Upper lobe of left lung (tissue), 4 donors: ENCODE results near the gene LZTR1.

Source experiments
- POLR2AphosphoS5 ChIP-seq, 2 donors: sonication (generic); formaldehyde crosslinking; IDR thresholded peaks; one replicate each; pipeline ENCODE4 v1.5.1; 2017; ENCODE audit warnings: antibody characterized with exemption in 2 of 2
- TF ChIP-seq, protein P1 (sequence below), 6 experiments: fragments of 450-650 bp in 4 of 6; fragments of 200-600 bp in 2 of 6; sonication (generic) in 2 of 6; IDR thresholded peaks; one replicate each; pipeline ENCODE4 v1.5.1; 2016 to 2019; ENCODE audit warnings: antibody characterized with exemption in 6 of 6

DNA sequence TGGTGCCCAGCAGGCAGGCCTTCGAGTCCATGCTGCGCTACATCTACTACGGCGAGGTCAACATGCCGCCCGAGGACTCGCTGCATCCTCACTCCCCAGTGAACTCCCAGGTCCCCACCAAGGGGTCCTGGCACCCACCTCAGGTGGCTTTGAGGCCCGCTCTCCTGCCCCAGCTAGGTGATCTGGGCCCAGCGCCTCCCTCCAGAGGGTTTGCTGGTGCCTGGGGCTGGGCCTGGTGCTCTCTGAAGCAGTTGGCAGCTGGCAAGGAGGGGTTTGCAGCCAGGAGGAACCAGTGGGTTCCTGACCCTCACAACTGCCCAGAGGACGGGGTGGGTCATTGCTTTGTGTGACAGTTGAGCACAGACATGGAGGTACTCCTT, 13.9 kb downstream of the LZTR1 start:
- TF ChIP-seq, protein P1, sequence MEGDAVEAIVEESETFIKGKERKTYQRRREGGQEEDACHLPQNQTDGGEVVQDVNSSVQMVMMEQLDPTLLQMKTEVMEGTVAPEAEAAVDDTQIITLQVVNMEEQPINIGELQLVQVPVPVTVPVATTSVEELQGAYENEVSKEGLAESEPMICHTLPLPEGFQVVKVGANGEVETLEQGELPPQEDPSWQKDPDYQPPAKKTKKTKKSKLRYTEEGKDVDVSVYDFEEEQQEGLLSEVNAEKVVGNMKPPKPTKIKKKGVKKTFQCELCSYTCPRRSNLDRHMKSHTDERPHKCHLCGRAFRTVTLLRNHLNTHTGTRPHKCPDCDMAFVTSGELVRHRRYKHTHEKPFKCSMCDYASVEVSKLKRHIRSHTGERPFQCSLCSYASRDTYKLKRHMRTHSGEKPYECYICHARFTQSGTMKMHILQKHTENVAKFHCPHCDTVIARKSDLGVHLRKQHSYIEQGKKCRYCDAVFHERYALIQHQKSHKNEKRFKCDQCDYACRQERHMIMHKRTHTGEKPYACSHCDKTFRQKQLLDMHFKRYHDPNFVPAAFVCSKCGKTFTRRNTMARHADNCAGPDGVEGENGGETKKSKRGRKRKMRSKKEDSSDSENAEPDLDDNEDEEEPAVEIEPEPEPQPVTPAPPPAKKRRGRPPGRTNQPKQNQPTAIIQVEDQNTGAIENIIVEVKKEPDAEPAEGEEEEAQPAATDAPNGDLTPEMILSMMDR (IDR thresholded peaks at IDR 0.05) = no peak
- TF ChIP-seq POLR2AphosphoS5 (IDR thresholded peaks at IDR 0.05) = no peak
